ENCODE results near the gene PRSS56.

Gene PRSS56

GRCh38 chr2:232519581-232520438 lies at the start of gene PRSS56:
Gene PRSS56, plus strand, starts transcription at chr2:232520388. Its CDS starts 211 bp downstream, at chr2:232520599.
- DNase-seq (ENCODE audit: low read depth, low spot score) = no peak

DNA sequence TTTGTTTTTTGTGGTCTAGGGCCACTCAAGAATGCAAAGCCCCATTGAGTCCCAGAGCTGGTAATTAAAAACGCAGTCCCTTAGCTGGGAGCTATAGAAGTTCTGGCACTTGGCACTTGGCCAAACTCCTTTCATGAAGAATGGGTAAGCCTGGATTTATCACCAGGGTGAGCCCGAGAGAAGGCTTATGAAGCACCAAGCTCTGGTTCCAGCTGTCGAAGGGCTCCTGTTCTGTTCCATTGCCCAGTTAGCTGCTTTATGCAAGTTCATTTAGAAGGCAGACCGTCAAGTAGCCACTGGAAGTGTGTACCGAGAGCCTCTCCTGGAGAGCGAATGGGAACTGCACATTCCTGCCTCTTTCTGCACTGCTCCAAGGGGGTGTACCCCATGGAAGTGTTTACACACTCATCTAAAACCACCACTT lies 46.7 kb upstream of the PRSS56 start:
- DNase-seq (ENCODE audit: low read depth, low spot score) = peak; percentile 47

DNA sequence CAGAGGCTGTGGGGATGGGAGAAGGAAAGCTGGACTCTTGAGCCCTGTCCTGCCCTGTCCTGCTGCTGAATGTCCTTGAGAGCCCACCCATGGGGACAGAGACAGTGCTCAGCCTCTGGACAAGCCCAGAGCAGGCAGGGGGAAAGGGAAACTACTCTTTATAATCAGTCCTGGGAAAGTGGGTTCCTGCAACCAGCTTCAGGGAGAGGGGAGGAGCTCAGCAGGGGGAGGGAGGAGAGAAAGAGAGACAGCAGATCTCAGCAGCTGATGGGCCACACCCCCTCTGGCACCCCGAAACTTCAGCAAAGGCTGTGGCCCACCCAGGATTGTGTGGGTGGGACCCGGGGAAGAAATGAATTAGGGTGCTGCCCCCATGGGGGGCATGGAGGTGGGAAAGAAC lies 44.1 kb upstream of the PRSS56 start:
- no peak for DNase-seq (ENCODE audit: low read depth, low spot score)

DNA sequence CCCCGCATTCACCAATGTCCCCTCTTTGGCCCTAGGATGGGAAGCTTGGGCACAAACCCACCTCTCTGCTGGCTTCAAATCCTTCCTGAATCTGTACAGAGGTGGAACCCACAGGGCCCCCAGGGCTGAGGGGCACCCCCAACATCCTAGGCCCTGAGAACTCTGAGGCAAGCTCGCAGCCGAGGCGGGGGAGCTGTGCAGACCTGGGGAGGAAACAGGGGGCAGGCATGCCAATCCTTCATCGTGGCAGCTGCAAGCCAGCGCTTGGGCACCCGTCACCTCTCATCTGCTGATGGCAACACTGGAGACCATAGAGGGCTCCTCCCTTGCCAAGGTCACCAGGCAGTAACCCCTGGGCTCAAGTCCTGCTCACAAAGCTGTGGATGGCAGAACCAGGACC lies 43.4 kb upstream of the PRSS56 start:
- no peak for DNase-seq (ENCODE audit: low read depth, low spot score)

GRCh38 chr2:232477751-232478510 lies 42.3 kb upstream of the PRSS56 start:
- DNase-seq (ENCODE audit: low read depth, low spot score) = no peak

GRCh38 chr2:232478571-232479340 lies 41.4 kb upstream of the PRSS56 start:
- no peak for DNase-seq (ENCODE audit: low read depth, low spot score)

GRCh38 chr2:232479341-232480200 lies 40.6 kb upstream of the PRSS56 start:
- no peak for DNase-seq (ENCODE audit: low read depth, low spot score)

DNA sequence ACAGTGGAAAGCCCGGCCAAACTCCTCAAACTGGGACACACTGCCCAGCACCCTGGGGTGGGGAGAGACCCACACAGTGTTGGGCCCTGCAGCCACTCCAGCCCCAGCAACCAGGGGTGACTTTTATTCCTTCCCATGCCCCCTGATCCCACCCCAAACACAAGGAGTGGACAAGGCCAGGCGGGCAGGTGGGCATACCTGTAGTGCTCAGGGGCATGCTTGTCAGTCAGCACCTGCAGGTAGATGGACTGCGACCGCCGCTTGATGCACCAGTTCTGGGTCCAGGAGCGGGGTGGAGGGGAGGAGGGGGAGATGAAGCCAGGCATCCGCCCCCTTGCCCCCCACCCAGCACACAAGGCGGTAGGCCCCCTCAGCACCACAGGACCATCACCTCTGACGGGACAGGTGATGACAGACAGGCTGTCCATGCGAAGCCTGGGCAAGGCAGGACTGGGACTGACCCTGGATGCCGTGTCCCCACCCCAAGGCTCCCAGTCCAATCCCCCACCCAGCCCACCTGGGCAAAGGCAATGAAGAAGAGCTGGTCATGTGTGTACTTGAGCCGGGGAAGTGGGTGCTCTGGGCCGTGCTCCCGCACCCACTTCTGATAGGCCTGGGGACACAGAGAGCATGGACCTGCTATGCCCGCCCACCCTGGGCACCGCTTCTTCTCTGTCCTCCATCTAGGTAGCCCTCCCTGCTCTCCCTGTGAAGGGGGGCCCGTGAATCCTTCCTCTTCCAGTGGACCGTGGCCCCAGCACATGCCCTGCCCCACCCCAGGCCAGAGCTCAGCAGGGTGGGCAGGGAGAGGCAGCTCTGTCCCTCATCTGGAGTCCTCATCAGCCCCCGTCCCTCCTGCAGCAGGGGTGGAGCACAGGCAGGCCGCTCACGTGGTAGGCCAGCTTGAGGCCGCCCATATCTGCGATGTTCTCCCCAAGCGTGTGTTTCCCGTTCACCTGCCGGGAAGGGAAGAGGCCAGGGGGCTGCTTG lies 39.7 kb upstream of the PRSS56 start:
- no peak for DNase-seq (ENCODE audit: low read depth, low spot score)

DNA sequence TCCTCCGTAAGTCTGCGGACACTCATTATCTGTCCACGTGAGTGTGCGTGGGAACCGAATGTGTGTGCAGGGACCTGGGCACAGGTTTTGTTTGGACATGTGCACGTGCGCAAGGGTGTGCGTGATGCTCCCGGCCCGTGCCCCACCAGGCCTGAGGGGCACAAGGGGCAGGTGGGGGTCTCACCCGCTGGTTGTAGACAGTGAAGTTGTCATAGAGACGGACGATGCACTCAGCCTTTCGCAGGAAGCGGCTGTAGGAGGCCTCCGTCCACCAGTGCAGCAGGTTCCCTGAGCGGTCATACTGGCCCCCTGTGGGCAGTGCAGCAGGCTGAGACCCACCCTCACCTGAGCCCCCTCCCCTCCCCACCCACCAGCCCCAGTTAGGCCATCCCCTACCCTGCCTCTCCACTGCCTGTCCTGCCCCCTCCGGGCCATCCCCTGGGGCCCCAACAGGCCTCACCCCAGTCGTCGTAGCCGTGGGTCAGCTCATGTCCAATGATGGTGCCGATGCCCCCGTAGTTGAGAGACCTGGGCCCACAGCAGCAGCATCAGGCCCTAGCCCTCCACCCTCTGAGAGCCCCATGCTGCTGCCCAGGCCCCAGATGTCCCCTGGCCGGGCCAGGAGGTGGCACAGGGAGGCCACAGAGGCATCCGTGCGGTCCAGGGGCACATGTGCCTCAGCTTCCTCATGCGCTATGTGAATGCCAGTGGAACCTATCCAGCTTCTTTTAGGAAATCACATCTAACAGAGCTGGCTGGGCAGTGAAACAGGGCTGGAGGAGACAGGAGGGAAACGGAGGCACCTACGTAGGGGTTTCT lies 38.7 kb upstream of the PRSS56 start:
- no peak for DNase-seq (ENCODE audit: low read depth, low spot score)

- no peak for DNase-seq (ENCODE audit: low read depth, low spot score)
Measured at GRCh38 chr2:232482301-232483238, 37.6 kb upstream of the PRSS56 start.

- no peak for DNase-seq (ENCODE audit: low read depth, low spot score)
Measured at GRCh38 chr2:232483311-232483922, 36.8 kb upstream of the PRSS56 start.

- DNase-seq (ENCODE audit: low read depth, low spot score) = no peak
Measured at GRCh38 chr2:232483923-232484627, 36.1 kb upstream of the PRSS56 start.

DNA sequence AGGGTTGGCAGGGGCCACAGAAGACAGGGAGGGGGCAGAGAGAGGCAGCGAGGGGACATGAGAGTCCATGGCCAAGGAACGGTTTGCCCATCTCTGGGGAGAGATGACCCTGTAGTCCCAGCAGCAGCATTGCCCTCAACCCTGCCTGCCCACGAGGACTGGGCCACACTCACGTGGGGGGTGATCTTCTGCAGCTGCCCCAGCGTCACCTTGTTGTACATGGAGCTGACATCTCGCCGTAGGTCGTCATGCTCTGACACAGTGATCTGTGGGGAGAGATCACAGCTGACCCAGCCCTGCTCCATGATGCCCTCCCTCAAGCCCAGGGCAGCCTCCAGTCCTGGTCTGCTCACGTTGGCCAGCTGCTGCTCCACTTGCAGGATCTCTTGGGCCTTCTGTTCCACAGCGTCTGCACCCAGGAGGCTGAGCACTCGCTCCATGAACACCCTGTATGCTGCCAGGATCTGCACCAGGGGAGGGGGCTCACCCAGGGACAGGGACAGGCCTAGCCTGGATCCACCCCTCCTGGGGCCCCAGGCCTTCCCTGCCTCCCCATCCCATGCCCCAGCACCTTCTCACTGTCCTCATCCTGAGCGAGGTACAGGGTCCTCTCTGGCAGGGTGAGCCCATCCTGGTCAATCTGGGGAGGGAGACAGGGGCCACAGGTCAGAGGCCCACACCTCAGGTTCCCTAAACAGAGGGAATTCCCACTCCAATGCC lies 35.4 kb upstream of the PRSS56 start:
- DNase-seq (ENCODE audit: low read depth, low spot score) = no peak

GRCh38 chr2:232485348-232485756 lies 34.8 kb upstream of the PRSS56 start:
- DNase-seq (ENCODE audit: low read depth, low spot score) = no peak

DNA sequence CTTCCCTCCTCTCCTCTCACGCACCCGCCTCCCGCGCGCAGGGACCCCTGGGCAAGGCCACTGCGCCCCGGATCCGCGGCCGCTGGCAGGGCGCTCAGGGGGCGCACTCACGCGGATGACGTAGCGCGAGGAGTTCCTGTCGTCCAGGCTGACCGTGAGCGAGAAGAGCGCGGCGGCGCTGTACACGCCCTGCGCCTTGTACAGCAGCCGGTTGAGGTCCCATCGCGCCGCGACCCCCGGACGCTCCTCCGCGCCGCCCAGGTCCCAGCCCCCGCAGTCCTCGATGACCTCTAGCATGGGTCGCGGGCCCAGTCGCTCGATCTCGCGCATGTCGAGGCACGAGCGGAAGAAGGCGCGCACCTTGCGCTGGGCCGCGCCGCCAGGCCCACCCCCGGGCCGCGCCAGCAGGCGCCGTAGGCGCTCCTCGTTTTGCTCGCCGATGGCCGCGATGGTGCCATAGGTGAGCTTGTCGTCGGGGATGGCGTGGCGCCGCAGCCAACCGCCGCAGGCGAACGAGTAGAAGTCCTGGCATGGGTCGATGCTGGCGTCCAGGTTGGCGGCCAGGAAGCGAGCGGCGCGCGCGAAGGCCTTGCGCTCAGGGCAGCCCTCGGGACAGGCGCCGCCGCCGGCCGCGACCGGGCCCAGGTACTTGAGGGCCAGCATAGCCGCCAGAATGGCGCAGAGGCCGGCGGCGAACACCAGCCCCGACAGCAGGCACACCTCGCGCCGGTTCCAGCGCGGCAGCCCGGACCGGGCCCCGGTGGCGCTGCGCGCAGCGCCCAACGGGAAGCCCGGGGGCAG lies 34.2 kb upstream of the PRSS56 start:
- DNase-seq (ENCODE audit: low read depth, low spot score) = no peak
